ENCODE measurements around the gene ATXN7L1. TPM values are rescaled to one million over a fixed set of nuclear protein-coding genes. Genes with fewer than 3 reads are reported as not detected.

Gene ATXN7L1
- polyA plus RNA-seq, 1 of the 3 experiments (the other 2 are of a cell fraction) = 6.0 TPM

DNA sequence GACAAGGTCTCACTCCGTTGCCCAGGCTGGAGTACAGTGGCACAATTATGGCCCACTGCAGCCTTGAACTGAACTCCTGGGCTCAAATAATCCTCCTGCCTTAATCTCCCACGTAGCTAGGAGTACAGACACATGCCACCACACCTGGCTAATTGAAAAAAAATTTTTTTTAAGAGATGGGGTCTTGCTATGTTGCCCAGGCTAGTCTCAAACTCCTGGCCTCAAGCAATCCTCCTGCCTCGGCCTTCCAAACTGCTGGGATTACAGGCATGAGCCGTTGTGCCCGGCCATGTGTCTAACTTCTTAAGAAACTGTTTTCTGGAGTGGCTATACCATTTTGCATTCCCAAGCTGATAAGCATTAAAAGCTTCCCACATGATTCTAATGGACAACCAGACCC lies 285.6 kb downstream of the ATXN7L1 start (continued):
- TF ChIP-seq FOXJ3 (CRISPR knock-in tag; IDR thresholded peaks at IDR 0.05) = no peak

DNA sequence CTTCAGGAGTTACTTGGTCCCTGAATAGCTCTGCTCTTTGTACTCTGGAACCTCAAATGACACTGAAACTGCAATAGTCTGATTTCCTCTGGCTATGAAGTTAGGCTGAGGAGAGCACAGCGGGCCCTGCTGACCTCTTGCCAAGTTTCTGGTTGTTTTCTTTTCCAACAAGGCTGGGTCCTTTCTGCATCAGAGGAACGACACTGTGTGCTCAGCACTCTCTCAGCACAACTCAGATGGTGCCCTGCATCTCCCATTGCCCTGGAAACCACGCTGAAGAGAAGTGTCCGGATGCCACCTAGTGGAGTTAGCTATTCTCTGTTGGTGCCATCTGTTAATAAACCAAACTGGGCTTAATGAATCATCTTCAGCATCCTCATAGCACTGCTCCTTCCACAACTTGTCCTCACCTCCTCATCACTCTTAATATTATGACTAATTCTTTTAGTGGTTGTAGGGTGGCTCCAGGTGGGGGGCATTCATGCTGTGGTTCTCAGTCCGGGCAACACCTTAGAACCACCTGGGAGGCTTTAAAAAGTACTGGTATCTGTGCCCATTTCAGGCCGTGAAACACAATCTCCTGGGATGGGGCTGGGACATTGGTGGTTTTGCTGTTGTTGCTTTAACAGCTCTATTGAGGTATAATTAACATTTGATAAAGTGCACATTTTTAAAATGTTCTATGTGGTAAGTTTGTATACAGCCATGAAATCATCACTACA lies 286.9 kb downstream of the ATXN7L1 start:
- Histone ChIP-seq H4K20me1 (ENCODE audit: insufficient read depth) (no peaks in the 10 kb centered on the region), H3K27me3 (ENCODE audit: insufficient read depth) (no peaks in the 10 kb centered on the region), H3K27ac (ENCODE audit: low read depth in 2 of 2, low read length in 1 of 2) (no peak overlapping the region), H3K36me3 (replicated peaks in 1 of 2; ENCODE audit: control insufficient read depth in 1 of 2, insufficient read depth in 2 of 2, low read length in 1 of 2) (no peaks in the 10 kb centered on the region), H3K4me3 (ENCODE audit: low read depth in 2 of 2, low read length in 1 of 2) (no peak overlapping the region), H3F3A (replicated peaks; ENCODE audit: insufficient read depth) (peaks cover 4% of the 10 kb centered on the region), H3K4me2 (peak overlapping the region; percentile 7; the same call in 1 of the 2 replicates), H3K9ac (no peak overlapping the region), H3K4me1 (ENCODE audit: control insufficient read depth in 1 of 2, insufficient read depth in 2 of 2, low read depth in 1 of 2, low read length in 1 of 2) (peaks cover 0 to 6% of the 10 kb centered on the region in 2 experiments; a peak in 1 of 4 replicates), H2AFZ (ENCODE audit: low read depth) (0 out of 2 replicates have a peak overlapping the region, but pooled peaks have one; percentile 56), H3K9me2 (no peaks in the 10 kb centered on the region), H3K9me3 (no peaks in the 10 kb centered on the region), H3K79me2 (ENCODE audit: insufficient read depth) (no peaks in the 10 kb centered on the region)
- 30% methylated on average over 6 of the region's 6 CpGs for WGBS (ENCODE audit: low lambda C conversion rate)
- TF ChIP-seq FOSL2 (IDR thresholded peaks at IDR 0.05; ENCODE audit: borderline replicate concordance, low read depth) (0 out of 2 replicates have a peak, but pooled peaks have one; percentile 2), MEF2A (IDR thresholded peaks at IDR 0.05; ENCODE audit: borderline replicate concordance, low read depth) (no peak), MXI1 (IDR thresholded peaks at IDR 0.05; ENCODE audit: low read depth, low read length) (peak; percentile 71), JUND (IDR thresholded peaks at IDR 0.05) (peak; percentile 11; the same call in 1 of the 2 replicates), SMC3 (IDR thresholded peaks at IDR 0.05; ENCODE audit: low read depth, low read length) (peak; percentile 89), NRF1 (IDR thresholded peaks at IDR 0.05; ENCODE audit: low read depth, low read length) (no peak), TCF12 (IDR thresholded peaks at IDR 0.05) (peak; percentile 36; the same call in 1 of the 2 replicates), RFX5 (IDR thresholded peaks at IDR 0.05; ENCODE audit: low read length) (peak; percentile 78), RXRA (IDR thresholded peaks at IDR 0.05; ENCODE audit: borderline replicate concordance, low read depth) (no peak), CHD2 (IDR thresholded peaks at IDR 0.05; ENCODE audit: low read length, partially characterized antibody) (peak; percentile 67), SIN3A (IDR thresholded peaks at IDR 0.05; ENCODE audit: borderline replicate concordance, low read depth, low read length) (no peak), RAD21 (IDR thresholded peaks at IDR 0.05; ENCODE audit: low read length) (peak; percentile 99), RCOR1 (IDR thresholded peaks at IDR 0.05; ENCODE audit: low read length) (peak; percentile 48; the same call in 1 of the 2 replicates), FOXM1 (IDR thresholded peaks at IDR 0.05; ENCODE audit: low read depth) (no peak)
- TF ChIP-seq, protein P1, sequence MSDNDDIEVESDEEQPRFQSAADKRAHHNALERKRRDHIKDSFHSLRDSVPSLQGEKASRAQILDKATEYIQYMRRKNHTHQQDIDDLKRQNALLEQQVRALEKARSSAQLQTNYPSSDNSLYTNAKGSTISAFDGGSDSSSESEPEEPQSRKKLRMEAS (IDR thresholded peaks at IDR 0.05; ENCODE audit: low read depth) = 0 out of 2 replicates have a peak, but pooled peaks have one; percentile 33
- TF ChIP-seq, protein P2, sequence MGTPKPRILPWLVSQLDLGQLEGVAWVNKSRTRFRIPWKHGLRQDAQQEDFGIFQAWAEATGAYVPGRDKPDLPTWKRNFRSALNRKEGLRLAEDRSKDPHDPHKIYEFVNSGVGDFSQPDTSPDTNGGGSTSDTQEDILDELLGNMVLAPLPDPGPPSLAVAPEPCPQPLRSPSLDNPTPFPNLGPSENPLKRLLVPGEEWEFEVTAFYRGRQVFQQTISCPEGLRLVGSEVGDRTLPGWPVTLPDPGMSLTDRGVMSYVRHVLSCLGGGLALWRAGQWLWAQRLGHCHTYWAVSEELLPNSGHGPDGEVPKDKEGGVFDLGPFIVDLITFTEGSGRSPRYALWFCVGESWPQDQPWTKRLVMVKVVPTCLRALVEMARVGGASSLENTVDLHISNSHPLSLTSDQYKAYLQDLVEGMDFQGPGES (IDR thresholded peaks at IDR 0.05; ENCODE audit: low read depth, low read length) = no peak
- TF ChIP-seq, protein P3, sequence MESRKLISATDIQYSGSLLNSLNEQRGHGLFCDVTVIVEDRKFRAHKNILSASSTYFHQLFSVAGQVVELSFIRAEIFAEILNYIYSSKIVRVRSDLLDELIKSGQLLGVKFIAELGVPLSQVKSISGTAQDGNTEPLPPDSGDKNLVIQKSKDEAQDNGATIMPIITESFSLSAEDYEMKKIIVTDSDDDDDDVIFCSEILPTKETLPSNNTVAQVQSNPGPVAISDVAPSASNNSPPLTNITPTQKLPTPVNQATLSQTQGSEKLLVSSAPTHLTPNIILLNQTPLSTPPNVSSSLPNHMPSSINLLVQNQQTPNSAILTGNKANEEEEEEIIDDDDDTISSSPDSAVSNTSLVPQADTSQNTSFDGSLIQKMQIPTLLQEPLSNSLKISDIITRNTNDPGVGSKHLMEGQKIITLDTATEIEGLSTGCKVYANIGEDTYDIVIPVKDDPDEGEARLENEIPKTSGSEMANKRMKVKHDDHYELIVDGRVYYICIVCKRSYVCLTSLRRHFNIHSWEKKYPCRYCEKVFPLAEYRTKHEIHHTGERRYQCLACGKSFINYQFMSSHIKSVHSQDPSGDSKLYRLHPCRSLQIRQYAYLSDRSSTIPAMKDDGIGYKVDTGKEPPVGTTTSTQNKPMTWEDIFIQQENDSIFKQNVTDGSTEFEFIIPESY (IDR thresholded peaks at IDR 0.05; ENCODE audit: borderline replicate concordance, low read depth) = no peak
- TF ChIP-seq, protein P4, sequence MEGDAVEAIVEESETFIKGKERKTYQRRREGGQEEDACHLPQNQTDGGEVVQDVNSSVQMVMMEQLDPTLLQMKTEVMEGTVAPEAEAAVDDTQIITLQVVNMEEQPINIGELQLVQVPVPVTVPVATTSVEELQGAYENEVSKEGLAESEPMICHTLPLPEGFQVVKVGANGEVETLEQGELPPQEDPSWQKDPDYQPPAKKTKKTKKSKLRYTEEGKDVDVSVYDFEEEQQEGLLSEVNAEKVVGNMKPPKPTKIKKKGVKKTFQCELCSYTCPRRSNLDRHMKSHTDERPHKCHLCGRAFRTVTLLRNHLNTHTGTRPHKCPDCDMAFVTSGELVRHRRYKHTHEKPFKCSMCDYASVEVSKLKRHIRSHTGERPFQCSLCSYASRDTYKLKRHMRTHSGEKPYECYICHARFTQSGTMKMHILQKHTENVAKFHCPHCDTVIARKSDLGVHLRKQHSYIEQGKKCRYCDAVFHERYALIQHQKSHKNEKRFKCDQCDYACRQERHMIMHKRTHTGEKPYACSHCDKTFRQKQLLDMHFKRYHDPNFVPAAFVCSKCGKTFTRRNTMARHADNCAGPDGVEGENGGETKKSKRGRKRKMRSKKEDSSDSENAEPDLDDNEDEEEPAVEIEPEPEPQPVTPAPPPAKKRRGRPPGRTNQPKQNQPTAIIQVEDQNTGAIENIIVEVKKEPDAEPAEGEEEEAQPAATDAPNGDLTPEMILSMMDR (IDR thresholded peaks at IDR 0.05) = peak; percentile 95
- ChIA-PET POLR2A (interaction anchor here (0.9 to 1.0 kb wide), 2 partner anchors 58 to 201 kb away, joined by 3 read pairs; partner anchors contain the start of gene RINT1), CTCF (interaction anchor here (0.6 to 3.7 kb wide), 63 partner anchors 8 to 706 kb away, joined by 3 to 30 read pairs (median 4); partner anchors contain the start of genes EFCAB10, KMT2E and RINT1)
- peak; percentile 88 for DNase-seq

Data from SK-N-SH (cell line).